HG02798 (cell line): Measurements from ENCODE around the gene ANKDD1A.
A peak's percentile ranks its signal among the peaks of the same experiment; 100 is the strongest.

Experiments used
- ATAC-seq: cut with Tn5 transposase; IDR thresholded peaks from one replicate; pipeline ENCODE4 v1.9.1; 2021; ENCODE audit warnings: mild to moderate bottlenecking; ENCODE audit not compliant: unreplicated experiment, poor library complexity

The ANKDD1A gene

DNA sequence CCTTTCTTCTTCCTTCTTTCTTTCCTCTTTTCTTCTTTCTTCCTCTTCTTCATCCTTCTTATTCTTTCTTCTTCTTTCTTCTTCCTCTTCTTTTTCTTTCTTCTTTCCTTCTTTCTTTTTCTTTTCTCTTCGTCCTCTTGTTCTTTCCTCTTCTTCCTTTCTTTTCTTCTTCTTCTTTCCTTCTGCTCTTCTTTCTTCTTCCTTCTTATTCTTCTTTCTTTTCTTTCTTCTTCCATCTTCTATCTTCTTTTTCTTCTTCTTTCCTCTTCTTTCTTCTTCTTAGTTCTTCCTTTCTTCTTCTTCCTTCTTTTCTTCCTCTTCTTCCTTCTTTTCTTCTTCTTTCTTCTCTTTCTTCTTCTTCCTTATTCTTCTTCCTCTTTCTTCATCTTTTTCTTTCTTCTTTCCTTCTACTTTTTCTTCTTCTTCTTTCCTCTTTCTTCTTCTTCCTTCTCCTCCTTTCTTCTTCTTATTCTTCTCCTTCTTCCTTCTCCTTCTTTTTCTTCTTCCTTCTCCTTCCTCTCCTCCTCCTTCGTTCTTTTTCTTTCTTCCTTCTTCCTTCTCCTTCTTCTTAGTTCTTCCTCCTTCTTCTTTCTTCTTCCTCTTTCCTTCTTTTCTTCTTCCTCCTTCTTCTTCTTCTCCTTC lies 40.2 kb downstream of the ANKDD1A start:
- no peak for ATAC-seq

GRCh38 chr15:64954395-64954794 lies 42.7 kb downstream of the ANKDD1A start:
- ATAC-seq = no peak

GRCh38 chr15:64959128-64959527 lies 47.4 kb downstream of the ANKDD1A start:
- ATAC-seq = no peak

GRCh38 chr15:64960153-64960552 lies 48.5 kb downstream of the ANKDD1A start:
- ATAC-seq = no peak

DNA sequence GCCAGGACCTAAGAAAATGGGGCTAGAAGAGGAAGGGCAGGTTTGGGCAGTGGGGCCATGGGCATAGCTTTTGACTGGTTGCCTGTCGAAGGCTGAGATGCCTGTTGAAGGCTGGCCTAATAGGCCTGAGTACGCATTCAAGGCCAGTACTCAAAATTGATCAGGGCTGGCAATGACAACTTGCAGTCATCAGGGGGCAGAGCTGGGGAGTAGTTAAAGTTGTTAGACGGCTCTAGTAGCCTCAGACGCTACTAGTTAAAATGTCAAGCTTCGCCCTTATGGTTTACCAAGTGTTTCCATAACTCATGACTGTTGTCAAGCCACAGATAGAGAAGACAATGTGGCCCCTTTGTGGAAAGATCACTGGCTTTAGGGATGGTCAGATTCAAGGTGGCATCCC lies 49.3 kb downstream of the ANKDD1A start:
- ATAC-seq = no peak

DNA sequence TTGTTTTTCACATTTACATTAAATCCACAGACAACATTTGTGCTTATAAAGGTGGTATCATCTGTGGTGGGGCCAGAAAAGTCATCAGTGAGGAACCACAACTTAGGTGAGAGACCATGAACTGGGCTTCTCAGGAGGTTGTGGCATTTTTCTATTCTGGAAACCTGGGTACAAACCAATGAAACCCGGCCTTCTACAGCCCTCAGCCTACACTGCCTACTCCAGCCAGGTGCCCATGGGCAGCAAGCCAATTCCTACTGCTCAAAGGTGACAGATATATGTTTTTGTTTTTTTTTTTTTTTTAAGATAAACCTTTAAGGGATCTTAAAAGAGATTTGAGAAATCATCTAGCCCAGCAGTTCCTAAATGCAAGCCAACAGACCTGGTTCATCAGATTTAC lies 57.7 kb downstream of the ANKDD1A start:
- ATAC-seq = no peak

- ATAC-seq = no peak
Observed at GRCh38 chr15:64970698-64971097, 59.0 kb downstream of the ANKDD1A start.

DNA sequence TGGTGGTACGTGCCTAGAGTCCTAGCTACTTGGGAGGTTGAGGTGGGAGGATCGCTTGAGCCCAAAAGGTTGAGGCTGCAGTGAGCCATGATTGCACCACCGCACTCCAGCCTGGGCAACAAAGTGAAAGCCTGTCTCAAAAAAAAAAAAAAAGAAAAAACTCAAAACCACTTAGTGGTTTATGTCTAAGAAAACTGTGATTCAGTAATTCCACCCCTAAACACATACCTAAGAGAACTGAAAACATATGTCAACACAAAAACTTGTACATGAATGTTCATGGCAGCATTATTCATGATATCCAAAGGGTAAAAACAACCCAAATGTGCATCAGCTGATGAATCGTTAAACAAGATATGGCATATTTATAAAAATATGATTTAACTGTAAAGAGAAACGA lies 63.7 kb downstream of the ANKDD1A start:
- no peak for ATAC-seq

GRCh38 chr15:64979252-64979710 lies 67.6 kb downstream of the ANKDD1A start:
- no peak for ATAC-seq

DNA sequence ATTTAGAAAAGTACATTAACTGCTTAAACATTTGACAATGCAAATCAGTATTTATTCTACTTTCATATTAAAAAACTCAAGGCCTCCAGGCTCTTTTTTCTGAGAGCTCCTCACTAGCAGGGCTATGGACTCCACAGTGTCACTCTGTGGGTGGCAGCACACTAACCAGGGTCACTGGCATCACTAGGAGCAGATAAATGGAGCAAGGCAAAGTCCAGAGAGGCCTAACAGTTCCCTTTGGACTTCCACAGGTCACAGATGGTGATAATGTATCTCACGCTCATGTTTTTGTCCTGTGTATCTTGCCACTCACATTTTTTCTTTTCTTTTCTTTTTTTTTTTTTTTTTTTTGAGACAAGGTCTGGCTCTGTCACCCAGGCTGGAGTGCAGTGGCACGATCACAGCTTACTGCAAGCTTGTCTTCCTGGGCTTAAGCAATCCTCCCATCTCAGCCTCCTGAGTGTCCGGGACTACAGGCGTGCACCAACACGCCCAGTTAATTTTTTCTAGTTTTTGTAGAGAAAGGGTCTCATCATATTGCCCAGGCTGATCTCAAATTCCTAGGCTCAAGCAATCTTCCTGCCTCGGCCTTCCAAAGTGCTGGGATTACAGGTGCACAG lies 70.2 kb downstream of the ANKDD1A start:
- no peak for ATAC-seq

DNA sequence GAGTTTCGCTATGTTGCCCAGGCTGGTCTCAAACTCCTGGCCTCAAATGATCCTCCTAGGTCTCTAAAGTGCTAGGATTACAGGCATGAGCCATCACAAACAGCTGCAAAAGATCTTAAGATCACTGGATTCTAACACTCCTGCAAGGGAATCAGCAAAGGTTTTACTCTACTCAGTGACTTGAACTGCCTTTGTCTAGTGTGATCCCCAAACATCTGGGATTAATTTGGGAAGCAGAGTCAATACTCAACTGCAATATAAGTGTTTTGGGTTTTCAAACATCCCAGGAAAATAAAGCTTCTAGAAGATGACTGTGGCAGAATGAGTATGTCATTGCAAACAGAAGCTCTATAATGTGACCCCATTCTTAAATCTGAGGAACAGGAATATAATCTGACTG lies 70.8 kb downstream of the ANKDD1A start:
- ATAC-seq = no peak

GRCh38 chr15:64985366-64986033 lies 73.8 kb downstream of the ANKDD1A start:
- no peak for ATAC-seq

DNA sequence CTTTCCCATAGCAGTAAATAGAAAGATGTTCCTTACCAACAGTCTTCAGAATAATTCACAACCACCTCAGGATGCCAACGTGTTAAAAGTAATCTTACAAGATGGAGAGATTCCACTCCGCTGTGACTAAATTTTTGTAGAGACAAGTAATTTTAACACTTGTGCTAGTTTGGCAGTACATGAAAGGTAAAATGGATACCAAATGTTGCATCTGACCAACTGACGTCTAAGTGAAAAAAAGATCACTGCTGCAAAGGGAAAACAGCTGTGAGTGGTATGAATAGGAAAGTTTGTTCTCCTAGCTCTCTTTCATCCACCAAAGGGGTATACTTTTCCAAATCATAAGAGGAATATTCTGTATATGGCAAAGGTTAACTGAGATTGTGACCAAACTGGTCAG lies 75.4 kb downstream of the ANKDD1A start:
- no peak for ATAC-seq

- peak; percentile 96 for ATAC-seq
Observed at GRCh38 chr15:64989416-64990167, 77.9 kb downstream of the ANKDD1A start, which contains the start of gene SPG21. Gene SPG21, minus strand, starts transcription at chr15:64989914. Its CDS starts 6,345 bp downstream, at chr15:64983569.

DNA sequence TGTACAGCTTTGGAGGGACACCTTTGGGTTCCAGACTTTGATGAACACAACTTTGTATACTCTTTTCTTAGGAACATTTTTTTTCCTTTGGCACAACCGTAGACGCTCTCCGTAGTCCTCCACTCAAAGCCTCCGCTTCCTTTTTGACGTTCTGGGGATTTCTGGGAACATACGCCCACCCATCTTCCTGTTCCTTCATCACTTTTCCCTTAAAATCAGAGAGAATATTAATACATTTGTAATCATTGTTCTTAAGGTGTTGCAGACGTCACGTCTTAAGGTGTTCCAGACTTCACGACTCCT lies 78.4 kb downstream of the ANKDD1A start:
- ATAC-seq = no peak

GRCh38 chr15:64991536-64992135 lies 79.9 kb downstream of the ANKDD1A start:
- ATAC-seq = no peak

DNA sequence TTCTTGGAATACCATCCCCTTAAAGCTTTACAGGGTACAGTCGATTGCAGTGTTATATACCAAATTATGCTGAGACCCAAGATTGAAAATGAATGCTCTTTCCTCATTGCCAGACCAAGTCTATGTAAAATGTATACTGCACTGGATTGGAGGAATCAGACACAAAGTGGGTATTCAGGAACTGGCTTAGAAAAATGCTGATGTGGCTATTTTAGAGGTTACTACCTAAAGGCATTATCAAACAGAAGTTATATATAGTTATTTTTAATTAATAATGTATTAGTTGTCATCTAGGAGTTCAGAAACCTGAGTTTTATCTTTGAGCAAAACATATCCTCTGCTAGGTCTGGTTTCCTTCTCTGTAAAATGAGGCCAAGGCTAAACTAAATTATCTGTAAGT lies 81.6 kb downstream of the ANKDD1A start:
- no peak for ATAC-seq

- no peak for ATAC-seq
Observed at GRCh38 chr15:64997066-64997465, 85.4 kb downstream of the ANKDD1A start.

GRCh38 chr15:64997745-64998375 lies 86.2 kb downstream of the ANKDD1A start:
- ATAC-seq = no peak

GRCh38 chr15:65004993-65005392 lies 93.3 kb downstream of the ANKDD1A start:
- no peak for ATAC-seq
